NCI-H69 (cell line): ENCODE data around the gene LRRC49.
"Not testable (repeated sequence)": the region's sequence is repeated elsewhere in the genome, so short reads cannot be mapped to it uniquely, and the experiment has no call there.

Experiments used
- DNase-seq: peaks from one replicate; lab custom pipeline; 2025; lab: John Stamatoyannopoulos, UW

Gene LRRC49

DNA sequence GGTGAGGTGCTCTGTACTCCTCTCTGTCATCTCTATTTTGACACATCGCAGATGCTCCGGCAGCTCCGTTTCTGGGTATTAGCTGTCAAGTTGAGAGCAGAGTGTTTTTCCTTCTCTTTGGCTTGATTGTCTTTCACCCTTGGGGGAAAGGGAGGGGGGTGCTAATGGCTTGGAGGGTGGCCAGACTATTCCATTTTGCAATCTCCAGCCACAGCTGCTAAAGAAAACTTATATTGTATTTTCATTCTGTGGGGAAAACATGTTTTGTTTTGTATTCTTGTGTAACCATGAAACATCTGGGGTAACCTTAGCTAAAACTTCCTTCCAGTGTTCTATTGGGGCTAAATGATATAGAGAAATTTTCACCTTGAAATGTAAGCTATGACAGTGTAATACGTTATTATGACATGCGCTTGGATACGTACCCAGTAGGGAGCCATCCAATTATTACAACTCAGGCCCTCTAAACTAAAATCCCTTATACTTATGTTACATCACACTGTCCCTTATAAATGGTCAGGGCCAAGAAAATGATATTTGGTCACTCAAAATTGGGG lies 24.6 kb upstream of the LRRC49 start:
- no peak for DNase-seq

DNA sequence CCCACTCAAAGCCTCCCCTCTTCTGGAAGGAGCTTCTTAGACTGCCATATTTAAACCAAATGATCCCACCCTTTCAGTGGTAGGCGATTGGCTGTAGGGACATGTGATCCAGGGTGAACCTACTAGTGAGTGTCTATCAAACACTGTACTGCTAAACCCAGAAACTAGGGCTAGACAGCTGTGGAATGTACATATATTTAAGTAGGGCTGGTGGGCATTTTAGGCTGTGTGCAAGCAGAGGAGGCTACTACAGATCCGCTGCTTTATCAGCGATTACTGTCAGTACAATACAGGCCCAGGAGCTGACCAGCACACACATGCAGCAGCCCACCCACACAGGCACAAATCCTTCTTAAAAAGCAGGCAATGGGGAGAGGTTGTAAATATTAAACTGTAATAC lies 23.3 kb upstream of the LRRC49 start:
- no peak for DNase-seq

DNA sequence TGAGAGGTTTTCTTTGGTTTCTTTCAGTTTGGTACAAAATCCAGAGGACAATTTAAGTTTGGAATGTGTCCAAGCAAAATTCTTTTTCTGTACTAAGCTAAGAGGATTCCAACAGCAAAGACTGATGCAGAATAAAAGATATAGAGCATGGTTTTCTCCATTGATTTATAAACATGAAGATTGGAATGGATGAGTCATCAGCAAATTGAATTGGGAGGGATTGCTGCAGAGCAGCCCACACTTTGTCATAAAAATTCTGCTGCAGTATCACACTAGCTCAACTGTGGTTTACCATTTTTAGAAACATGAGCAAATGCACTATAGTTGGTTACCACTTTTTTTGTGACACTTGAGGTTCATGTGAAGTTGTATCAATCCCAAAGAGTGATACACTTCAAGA lies 22.6 kb upstream of the LRRC49 start:
- no peak for DNase-seq

DNA sequence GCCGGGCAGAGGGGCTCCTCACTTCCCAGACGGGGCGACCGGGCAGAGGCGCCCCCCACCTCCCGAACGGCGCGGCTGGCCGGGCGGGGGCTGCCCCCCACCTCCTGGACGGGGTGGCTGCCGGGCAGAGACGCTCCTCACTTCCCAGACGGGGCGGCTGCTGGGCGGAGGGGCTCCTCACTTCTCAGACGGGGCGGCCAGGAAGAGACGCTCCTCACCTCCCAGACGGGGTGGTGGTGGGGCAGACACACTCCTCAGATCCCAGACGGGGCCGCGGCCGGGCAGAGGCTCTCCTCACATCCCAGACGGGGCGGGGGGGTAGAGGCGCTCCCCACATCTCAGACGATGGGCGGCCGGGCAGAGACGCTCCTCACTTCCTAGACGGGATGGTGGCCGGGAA lies 21.1 kb upstream of the LRRC49 start:
- DNase-seq = not testable (repeated sequence)

DNA sequence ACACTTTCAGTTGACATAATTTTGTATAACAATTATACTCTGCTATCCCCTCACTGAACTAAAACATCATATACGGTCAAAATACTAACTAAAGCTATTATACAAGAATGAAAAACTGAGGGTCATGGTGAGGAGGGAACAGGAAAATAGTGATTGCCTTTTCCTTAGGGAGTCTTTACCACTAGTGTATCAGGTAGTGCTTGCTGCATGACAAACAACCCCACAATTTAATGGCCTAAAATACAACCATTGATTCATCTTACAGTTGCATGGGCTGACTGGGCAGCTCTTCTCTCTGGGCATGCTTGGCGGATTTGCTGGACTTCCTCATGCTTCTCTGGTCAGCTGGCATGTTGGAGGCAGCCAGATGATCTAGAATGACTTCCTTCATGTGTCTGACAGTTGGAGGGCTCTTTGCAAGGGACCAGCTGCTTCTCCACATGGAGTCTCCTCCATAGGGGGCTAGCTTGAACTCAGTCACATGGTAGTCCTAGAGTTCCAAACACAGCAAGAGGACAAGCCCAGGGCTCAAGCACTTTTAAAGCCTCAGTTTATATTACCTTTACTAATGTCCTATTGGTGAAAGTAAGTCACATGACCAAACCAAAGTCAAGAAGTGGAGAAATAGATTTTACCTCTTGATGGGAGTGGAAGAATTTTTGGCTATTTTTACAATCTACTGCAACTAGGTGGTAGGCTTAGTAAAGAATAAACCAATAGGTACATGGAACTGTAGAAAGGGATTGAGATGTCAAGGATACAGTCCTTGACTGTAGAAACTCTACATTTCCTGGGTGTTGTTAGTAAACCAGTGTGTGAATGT lies 19.2 kb upstream of the LRRC49 start:
- no peak for DNase-seq

DNA sequence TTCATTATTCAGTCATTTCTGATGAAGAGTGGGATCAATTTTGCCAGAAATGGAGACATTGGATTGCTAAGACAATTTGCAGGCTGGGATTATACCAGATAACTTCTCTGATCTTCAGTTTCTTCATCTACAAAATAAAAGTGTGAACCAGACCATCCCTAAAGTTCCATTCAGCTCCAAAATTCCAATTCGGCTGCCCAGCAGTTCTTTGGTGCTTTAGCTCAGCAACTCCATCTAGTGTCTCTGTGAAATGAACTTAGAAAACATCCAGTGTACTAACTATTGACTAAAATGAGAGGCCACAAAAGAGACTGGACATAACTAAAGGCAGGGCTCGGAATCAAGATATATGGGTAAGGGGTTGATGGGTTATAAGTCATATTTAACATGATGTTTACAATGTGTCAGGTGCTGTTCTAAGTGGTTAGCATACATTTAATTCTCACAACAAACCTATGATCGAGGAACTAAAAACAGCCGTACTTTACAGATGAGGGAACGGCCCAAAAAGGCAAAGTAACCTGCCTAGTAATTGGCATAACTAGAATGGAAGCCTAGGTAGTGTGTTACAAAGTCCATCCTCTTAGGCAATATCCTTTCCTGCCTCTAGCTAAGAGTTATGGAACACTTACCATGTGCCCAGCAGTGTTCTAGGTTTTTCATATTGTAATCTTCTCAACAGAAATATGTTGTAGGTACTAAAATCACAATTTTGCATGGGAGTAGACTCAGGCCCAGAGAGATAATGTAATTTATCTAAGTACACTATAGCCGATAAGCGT lies 17.4 kb upstream of the LRRC49 start:
- DNase-seq = no peak

DNA sequence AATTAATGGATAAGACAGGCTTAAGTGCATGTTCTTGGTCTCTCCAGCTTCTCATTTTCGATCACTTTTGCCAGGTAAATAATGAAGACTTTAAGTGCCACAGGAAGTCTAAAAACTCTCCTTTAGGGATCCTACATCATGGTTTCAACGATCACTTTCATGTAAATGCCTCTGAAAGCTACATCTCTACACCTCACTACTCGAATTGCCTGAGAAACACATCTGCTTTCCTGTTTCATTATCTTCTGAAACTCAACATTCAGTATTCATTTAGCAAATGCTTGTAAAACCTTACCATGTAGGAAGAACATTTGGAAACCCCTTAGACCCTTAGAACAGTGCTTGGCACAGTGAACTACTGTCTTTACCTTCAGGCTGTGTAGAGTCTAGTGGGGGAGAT lies 16.6 kb upstream of the LRRC49 start:
- DNase-seq = no peak

DNA sequence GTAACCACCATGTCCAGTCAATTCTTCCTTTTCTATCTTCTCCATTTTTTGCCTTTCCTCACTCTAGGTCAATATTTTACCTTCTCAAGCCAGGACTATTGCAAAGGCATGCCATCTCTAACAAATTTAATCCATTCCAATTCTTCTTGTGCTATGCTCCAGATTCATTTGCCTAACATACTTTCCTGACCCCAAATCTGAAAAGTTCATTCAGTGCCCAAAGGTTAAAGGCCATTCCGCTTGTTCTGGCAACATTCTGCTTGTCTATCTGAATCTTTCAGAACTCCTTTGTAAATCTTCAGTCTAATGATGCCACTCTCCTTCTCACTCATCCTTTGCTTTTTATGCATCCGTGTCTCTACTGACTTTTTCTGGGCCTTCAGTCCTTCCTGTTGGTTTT lies 15.9 kb upstream of the LRRC49 start:
- DNase-seq = no peak

DNA sequence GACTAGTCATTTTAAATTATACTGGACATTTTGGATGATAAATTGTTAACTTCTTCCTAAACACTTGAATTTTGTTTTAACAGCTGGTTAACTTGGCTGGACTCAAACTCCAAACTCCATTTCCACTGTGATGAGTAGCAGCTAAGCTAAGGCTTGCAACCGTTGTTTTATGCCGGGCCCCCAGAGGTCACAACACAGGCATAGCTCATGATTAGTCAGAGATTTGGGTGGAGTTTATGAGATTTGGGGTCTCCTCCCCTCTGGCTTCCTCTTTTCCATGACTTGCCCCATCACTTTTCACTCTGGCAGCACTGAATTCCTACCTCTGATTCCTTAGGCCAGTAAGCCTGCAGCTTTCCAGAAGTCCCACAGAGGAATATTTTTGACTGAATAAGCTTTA lies 13.2 kb upstream of the LRRC49 start:
- DNase-seq = no peak

DNA sequence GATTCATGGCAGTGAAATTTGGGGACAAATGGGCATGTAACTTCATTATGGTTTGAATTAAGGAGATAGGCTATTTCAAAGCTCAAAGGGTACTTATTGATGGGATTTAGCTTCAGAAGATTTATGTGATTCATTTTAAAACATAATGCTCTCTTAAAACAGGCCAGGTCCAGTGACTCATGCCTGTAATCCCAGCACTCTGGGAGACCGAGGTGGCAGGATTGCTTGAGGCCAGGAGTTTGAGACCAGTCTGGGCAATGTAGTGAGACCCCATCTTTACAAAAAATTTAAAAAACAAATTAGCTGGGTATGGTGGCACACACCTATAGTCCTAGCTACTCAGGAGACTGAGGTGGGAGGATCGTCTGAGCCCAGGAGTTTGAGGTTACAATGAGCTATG lies 11.8 kb upstream of the LRRC49 start:
- DNase-seq = no peak

DNA sequence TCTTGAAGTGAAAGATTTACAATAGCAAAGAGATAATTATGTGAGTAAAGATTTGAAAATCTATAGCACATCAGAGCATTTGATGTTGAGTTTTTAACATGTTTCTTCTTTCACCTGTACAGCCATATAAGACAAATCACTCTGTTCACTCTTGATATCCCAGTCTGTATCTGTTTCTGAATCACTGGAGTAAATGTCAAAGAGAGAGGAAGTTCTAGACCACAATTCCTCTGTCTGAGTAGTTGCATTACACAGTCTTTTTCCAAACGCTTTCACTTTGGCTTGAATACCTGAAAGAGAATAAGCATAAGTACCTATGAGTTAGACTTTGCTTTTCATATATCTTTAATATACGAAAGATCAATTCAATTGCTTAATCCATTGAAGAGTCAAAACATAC lies 10.3 kb upstream of the LRRC49 start:
- DNase-seq = no peak

DNA sequence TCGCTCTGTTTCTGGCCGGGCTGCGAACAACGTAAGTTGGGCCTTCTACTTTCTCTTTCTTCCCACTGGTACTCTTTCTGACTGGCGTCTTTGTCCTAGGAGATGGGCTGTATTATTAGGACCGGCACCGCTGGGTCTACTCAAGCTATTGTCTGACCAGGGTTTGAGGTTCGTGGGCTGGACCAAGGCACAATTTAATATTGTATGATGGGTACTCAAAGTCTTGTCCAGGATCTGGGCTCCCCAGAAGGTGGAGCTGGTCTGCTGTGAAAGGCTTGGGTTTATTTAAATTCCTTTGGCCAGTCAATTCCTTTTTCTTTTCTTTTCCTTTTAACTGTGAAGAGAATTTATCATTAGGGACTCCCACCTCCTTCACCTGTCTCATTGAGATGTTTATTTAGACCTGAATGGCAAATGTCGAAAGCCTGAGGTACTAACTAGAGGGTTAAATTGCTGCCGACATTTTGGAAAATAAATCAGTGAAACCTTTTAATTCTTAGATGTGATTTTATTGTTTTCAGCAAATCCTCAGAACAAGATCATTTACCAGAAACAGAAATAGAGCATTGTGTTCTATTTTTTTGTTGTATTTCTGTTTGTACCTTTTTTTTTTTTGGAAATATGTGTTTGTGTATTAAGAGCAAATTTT lies 410 bp downstream of the LRRC49 start:
- DNase-seq = peak; percentile 62

DNA sequence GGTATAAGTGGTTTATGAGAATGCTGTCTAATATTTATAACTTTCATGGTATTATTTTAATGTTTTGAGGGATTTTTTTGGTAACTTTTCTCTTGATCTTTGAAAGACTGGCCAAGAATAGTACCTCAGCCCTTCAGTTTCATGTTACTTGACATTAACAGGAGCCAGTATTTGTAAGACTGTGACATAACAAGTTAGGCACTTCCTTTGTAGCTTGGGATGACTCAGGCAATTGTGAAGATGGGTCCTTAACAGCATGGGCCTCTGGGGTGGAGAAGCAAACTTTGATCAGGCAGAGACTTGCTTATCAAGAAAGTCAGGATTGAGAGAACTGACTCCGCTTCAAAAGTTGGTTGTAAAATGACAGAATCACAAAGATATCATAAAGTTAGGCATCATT lies 9.5 kb downstream of the LRRC49 start:
- DNase-seq = no peak

DNA sequence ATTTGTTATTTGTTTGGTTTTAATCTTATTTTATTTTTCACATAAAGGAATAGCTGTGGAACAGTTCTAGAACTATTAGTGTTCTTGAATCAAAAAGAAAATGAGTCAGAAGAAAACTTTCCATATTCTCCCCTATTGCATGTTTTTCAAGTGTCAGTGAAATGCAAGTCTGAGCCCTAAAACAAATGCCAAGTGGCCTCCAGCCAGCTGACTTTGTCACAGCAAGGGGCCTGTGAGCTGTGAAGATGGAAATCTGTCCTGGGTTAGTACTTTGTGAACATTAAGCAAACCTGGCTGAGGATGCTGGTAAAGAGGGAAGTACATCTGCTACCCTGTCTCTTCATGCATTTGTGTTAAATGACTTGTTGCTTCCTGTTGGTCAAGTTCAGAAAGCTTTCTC lies 14.2 kb downstream of the LRRC49 start:
- no peak for DNase-seq

DNA sequence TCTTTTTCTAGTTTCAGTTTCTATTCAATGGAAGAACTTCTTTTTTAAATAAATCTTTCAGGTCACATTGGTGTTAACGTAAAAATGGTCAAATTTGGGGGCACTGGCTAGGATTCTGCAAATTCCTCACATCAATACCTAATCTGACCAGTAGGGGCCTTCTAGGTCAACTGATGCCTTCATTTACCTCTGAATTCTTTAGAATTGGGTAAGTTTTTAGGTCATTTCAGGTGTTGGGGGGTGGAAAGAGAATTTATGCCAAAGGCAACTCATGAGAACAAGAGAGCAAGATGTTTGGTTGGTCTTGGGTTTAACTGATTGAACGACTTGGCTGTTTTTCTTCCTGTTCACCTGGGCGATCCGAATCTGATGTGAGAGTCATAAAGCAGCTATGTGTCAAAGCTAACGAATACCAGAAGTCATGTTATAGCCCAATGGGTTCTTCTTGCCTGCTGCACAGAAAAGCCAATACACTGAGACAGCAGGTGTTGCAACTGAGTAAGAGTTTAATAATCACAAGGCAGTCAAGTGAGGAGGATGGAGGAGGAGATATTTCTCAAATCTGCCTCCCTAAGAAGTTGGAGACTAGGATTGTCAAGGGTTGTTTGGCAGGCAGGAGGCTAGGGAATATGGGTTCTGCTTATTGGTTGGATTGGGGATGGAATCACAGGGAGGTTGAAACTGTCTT lies 15.3 kb downstream of the LRRC49 start:
- no peak for DNase-seq

DNA sequence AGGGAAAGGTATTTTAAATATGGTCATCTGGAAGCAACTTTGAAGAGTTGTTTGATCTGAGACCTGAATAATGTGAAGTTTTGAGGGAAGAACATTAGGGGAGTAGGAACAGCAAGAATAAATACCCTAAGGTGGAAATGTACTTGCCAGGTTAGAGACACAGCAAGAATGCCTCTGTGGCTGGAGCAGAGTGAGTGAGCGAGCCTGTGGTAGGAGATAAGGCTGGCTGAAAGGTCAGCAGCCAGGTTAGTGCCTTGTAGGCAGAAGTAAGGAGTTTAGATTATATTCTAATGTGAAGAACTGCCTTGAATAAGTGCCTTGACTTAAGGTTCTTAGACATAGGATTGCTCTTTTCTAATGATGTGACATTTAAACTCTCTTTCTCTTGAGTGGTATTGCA lies 18.3 kb downstream of the LRRC49 start:
- no peak for DNase-seq

DNA sequence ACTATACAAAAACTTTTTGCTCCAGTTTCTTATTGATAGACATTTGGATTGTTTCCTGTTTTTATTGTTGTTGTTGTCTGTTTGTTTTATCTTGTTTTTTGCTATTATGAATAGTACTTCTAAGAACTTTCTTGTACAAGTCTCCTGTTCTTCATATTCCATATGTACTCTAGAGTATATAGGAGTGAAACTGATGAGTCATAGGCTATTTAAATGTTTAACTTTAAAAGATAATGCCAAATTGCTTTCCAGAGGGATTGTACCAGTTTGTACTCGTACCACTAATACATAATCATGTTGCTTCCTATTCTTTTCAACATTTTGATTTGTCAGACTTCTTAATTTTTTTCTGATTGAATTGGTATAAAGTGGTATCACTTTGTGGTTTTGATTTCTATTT lies 19.6 kb downstream of the LRRC49 start:
- DNase-seq = no peak

DNA sequence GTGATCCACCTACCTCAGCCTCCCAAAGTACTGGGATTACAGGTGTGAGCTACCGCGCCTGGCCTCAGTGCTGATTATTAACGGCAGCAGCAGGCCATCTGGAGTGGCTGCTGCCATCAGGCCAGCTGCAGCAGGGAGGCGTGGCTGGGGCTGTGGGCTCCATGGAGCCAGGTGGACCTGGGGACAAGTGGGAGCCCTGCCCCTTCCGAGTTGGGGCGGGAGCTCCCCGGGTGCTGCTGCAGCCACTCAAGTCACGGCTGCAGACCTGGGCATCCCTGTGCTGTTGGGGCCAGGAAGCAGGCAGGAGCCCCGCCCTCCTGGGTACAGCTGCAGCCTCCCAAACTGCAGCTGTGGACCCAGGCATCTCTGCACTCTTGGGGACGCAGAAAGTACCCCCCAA lies 23.9 kb downstream of the LRRC49 start:
- DNase-seq = no peak

DNA sequence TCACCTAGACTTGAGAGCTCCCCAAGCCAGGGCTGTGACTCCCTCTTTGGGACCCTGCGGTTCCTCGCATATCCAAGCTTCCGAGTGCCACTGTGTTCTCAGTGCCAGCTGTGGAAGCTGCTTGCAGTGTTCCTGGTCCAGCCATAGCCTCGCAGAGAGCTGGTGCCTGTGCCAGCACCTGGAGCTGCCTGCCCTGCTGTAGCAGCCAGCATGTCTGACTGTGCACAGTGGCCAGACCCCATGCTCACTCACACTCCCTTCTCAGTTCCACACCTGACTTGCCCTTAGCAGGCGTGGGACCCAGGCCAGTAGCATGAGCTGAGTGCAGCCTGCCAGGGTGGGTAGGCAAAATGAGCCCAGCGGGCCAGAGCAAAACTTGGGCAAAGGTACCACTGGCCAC lies 25.3 kb downstream of the LRRC49 start:
- no peak for DNase-seq

DNA sequence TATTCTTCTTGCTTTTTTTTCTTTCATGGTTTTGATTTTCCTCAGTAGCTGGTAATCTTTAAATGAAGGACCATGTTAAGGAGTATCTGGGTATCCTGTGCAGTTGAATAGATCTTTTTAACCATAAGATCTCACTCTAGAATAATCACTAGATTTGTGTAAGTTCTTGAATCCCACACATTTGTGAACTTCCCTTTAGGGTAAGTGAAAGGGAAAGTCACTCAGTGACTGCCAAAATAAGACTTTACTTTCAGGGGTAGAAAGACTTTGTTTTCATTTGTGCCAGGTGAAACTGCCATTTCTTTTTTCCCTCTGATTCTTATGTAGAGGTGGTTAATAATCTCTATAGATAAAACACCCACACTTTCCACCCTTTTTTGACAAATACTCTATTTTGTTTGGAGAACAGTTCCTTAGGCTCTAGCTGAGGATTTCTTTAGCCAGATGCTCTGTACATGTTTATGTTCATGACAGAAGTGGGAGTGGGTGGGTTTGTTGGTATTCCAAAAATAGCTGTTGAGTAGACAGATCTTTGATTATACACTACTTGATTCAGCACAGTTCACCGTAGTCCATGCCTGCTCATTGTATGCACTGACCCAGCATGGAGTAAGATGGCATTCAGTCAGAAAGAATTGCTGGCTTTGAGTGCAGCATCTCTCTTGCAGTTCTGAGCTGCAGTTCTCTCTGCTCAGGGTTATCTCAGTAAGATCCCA lies 28.5 kb downstream of the LRRC49 start:
- no peak for DNase-seq

DNA sequence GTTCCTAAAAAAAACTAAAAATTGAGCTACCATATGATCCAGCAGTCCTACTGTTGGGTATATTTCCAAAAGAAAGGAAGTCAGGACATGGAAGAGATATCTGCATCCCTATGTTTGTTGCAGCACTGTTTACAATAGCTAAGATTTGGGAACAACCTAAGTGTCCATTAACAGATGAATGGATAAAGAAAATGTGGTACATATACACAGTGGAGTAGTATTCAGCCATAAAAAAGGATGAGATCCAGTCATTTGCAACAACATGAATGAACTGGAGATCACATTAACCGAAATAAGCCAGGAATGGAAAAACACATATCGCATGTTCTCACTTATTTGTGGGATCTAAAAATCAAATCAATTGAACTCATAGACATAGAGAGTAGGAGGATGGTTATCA lies 29.5 kb downstream of the LRRC49 start:
- no peak for DNase-seq
